ENCODE measurements around the gene NUCB1. TPM values are rescaled to one million over a fixed set of nuclear protein-coding genes. Genes with fewer than 3 reads are reported as not detected.
A peak's percentile ranks its signal among the peaks of the same experiment; 100 is the strongest.

NUCB1 gene
- total and polyA plus RNA-seq, 9 of the 15 experiments (the other 6 are each of a cell fraction or from before 2014, with no cell fraction given): 3.1 to 153 (median 71.7) TPM

DNA sequence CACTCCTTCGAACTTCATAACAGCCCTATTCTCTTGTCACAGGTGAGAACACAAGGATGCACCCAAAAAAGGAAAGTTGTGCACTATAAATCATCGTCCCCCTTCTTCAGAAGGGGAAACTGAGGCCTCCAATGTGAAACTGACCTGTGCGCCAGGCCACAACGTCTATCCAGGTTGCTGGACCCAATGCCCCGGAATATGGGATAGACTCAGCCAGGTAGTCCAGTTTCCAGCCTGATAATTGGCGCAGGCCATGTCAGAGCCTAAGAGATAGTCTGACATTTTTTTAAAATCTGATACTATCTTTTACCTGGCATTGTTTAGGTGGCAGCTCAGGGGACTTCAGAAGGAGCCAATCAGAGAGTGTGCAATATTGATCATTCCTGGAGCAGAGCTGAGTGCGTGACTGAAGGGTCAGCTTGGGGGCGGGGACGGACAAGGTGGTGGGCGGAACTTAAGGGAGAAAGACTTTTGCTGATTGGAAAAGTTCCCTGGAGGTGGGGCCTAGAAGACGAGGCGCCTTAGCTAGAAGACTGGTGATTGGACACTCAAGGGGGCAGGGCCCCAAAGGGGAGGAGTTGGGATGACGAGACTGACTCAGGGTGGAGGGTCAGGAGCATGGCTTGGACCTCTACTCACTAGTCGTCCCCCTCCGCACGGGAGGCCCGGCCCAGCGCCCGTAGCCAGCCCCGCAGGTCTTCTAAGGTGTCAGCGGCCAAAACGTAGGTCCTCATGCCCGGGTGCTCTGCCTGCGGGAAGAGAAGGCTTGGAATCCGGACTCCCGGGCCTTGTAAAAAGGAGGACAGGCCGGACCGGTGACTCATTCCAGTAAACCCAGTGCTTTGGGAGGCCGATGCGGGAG, 40.2 kb upstream of the NUCB1 start (continued):
- TF ChIP-seq E2F5 (CRISPR knock-in tag; IDR thresholded peaks at IDR 0.05) (no peak), SREBF2 (CRISPR knock-in tag; IDR thresholded peaks at IDR 0.05) (no peak), HEY1 (CRISPR knock-in tag; IDR thresholded peaks at IDR 0.05; ENCODE audit: borderline replicate concordance) (no peak), ZEB2 (IDR thresholded peaks at IDR 0.05) (no peak), ZNF316 (IDR thresholded peaks at IDR 0.05) (peak; percentile 21), ZNF717 (CRISPR knock-in tag; IDR thresholded peaks at IDR 0.05) (no peak), ZBTB17 (CRISPR knock-in tag; IDR thresholded peaks at IDR 0.05) (no peak), RBM14 (IDR thresholded peaks at IDR 0.05; ENCODE audit: borderline replicate concordance, insufficient read depth, low read depth, low read length) (no peak), ARID3A (IDR thresholded peaks at IDR 0.05; ENCODE audit: borderline replicate concordance, low read depth, low read length) (no peak)
- TF ChIP-seq, protein P1, sequence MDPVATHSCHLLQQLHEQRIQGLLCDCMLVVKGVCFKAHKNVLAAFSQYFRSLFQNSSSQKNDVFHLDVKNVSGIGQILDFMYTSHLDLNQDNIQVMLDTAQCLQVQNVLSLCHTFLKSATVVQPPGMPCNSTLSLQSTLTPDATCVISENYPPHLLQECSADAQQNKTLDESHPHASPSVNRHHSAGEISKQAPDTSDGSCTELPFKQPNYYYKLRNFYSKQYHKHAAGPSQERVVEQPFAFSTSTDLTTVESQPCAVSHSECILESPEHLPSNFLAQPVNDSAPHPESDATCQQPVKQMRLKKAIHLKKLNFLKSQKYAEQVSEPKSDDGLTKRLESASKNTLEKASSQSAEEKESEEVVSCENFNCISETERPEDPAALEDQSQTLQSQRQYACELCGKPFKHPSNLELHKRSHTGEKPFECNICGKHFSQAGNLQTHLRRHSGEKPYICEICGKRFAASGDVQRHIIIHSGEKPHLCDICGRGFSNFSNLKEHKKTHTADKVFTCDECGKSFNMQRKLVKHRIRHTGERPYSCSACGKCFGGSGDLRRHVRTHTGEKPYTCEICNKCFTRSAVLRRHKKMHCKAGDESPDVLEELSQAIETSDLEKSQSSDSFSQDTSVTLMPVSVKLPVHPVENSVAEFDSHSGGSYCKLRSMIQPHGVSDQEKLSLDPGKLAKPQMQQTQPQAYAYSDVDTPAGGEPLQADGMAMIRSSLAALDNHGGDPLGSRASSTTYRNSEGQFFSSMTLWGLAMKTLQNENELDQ (CRISPR knock-in tag; IDR thresholded peaks at IDR 0.05; ENCODE audit: borderline replicate concordance): no peak
- TF ChIP-seq, protein P2, sequence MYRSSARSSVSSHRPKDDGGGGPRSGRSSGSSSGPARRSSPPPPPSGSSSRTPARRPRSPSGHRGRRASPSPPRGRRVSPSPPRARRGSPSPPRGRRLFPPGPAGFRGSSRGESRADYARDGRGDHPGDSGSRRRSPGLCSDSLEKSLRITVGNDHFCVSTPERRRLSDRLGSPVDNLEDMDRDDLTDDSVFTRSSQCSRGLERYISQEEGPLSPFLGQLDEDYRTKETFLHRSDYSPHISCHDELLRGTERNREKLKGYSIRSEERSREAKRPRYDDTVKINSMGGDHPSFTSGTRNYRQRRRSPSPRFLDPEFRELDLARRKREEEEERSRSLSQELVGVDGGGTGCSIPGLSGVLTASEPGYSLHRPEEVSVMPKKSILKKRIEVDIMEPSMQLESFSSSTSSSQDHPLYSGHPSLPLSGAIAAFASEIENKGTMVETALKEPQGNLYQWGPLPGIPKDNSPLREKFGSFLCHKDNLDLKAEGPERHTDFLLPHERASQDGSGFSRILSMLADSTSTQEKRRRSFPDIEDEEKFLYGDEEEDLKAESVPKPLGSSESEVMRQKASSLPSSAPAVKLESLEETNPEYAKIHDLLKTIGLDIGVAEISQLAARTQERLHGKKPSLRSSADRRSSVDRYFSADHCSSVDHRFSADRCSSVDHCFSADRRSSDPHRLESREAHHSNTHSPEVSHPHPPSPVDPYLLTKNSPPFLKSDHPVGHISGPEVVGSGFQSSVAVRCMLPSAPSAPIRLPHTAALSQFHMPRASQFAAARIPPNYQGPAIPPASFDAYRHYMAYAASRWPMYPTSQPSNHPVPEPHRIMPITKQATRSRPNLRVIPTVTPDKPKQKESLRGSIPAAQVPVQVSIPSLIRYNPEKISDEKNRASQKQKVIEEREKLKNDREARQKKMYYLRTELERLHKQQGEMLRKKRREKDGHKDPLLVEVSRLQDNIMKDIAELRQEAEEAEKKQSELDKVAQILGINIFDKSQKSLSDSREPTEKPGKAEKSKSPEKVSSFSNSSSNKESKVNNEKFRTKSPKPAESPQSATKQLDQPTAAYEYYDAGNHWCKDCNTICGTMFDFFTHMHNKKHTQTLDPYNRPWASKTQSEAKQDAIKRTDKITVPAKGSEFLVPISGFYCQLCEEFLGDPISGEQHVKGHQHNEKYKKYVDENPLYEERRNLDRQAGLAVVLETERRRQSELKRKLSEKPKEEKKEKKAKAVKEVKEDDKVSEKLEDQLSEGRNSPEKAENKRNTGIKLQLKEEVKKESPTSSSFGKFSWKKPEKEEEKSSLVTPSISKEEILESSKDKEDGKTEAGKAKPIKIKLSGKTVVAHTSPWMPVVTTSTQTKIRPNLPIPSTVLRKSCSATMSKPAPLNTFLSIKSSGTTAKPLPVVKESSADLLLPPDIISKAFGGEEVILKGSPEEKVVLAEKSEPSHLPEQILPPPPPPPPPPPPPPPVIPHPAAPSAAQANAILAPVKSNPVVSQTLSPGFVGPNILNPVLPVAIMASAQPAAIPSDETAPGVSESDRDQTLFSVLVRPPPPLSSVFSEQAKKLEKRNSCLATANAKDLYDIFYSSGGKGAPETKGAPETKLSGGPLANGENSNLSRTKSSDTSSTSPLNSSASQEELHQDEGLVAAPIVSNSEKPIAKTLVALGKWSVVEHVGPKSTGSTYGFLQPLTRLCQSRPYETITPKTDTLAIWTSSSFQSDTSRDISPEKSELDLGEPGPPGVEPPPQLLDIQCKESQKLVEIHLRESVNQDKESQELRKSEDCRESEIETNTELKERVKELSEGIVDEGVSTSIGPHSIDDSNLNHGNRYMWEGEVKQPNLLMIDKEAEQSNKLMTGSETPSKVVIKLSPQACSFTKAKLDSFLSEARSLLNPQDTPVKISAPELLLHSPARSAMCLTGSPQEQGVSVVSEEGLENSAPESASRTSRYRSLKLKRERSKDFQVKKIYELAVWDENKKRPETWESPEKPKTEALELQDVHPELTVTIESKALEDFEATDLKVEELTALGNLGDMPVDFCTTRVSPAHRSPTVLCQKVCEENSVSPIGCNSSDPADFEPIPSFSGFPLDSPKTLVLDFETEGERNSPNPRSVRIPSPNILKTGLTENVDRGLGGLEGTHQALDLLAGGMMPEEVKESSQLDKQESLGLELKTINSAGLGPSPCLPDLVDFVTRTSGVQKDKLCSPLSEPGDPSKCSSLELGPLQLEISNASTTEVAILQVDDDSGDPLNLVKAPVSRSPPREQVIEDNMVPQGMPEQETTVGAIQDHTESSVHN (IDR thresholded peaks at IDR 0.05; ENCODE audit: borderline replicate concordance in 1 of 2, low read depth in 1 of 2): no peak
- TF ChIP-seq, protein P3, sequence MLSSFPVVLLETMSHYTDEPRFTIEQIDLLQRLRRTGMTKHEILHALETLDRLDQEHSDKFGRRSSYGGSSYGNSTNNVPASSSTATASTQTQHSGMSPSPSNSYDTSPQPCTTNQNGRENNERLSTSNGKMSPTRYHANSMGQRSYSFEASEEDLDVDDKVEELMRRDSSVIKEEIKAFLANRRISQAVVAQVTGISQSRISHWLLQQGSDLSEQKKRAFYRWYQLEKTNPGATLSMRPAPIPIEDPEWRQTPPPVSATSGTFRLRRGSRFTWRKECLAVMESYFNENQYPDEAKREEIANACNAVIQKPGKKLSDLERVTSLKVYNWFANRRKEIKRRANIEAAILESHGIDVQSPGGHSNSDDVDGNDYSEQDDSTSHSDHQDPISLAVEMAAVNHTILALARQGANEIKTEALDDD (IDR thresholded peaks at IDR 0.05): peak; percentile 94
